ENCODE results near the gene COL4A5. TPM values are rescaled to one million over a fixed set of nuclear protein-coding genes. Genes with fewer than 3 reads are reported as not detected.

The COL4A5 gene
- total RNA-seq, 1 donor, result 47.1 TPM

- TF ChIP-seq CTCF (IDR thresholded peaks at IDR 0.05; ENCODE audit: insufficient read depth, low read depth, low read length), result no peak
- no peak overlapping the region for H3K4me3 ChIP-seq (ENCODE audit: low read depth, low read length)
- no peak for DNase-seq (ENCODE audit: low read depth)
Measured at GRCh38 chrX:108435261-108435660, 4.4 kb upstream of the COL4A5 start.

DNA sequence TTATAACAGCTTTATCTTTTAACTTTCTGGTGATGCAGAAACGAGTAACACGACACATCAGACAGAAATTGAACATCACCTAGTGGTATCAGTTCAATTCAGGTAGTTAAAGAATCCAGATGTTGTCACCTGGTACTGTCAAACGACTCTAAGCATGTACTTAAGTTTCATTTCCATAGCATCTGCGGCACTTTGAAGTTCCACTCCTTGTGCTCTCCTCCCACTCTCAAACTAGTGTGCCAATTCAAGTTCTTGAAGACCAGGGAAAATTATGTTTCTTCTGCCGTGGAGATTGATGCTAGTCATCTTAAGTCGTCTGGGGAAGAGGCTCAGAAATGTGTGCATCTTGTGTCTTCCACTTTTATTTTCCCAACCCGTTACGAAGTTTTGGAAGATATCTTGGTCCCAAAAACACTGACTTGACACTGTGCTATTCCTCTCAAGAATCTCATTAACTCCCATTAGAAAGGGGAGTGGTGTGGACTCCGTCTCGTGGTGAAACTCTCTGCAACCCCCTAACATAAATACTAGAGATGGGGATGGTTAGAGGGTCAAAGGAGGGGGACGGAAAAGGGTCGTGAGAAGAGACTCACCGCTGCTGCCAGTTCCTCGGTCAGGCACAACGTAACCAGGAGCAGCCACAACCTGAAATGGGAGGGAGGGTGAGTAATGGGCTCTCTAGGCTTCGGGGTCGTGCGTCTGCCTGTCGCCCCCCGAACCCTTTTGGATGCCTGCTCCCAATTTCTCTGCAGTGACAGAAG, 2.1 kb upstream of the COL4A5 start:
- no peak for TF ChIP-seq CTCF (IDR thresholded peaks at IDR 0.05; ENCODE audit: insufficient read depth, low read depth, low read length)
- H3K4me3 ChIP-seq (ENCODE audit: low read depth, low read length), result peak overlapping the region; percentile 63
- no peak for DNase-seq (ENCODE audit: low read depth)

DNA sequence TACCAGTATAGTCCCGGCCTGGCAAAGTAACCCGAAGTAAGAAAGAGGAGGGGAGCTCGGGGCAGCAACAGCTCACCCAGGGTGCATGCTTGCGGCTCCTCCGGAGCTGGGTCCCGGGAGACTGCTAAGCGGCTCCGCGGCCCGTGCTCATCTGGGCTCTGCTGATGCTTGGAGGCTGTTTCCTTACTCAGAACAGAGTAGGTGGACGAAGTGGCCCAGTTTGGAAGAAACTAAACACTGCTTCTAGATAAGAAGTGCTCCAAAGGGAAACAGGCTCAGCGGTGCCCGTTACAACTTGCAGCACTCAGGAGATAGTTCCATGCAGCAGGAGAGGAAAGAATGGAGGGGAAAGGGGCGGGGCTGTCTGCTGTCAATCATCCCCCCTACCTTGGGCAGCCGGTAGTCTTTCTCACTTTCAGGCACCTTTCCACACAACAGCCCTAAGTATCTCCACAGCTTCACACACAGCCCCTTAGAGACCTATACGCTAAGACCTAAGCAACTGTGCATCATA, 1.5 kb upstream of the COL4A5 start, which contains the start of gene COL4A6:
Gene COL4A6 (minus strand): TSS at position 313 of the 514 bp plus-strand sequence. CDS start 226 bp downstream, at position 87.
- peak within 1 kb of the TSS; percentile 81 for H3K4me3 ChIP-seq (ENCODE audit: low read depth, low read length)
- no peak for TF ChIP-seq CTCF (IDR thresholded peaks at IDR 0.05; ENCODE audit: insufficient read depth, low read depth, low read length)

DNA sequence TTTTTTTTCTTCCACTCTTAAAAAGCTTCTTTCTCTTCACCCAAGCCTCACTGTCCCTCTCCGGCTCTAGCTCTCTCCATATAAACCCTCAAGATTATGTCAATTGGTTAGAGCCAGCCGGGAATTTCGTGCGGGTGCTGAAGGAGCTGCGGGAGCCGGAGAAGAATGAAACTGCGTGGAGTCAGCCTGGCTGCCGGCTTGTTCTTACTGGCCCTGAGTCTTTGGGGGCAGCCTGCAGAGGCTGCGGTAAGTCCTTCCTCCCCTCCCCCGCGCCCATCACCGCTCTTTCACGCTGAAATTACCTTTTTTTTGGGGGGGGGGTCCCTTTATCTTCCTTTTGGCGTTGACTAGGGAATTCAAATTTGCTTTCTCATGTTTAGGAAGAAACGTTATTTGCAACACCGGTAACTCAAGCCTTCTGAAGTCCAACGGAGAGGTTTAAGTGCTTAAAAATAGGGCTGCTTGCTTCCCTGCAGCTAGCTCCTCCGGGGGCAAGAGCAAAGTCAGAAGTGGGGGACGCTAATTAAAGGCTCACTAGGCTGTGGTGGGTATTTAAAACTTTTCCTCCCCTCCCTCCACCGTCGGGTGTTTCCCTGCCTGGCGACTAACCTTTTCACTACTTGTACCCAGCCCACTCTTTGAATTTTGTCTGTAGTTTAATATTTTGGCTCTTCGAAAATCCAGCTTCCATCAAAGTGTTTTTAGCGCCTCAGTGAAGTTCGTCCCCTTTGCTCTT, 491 bp downstream of the COL4A5 start:
- TF ChIP-seq CTCF (IDR thresholded peaks at IDR 0.05; ENCODE audit: insufficient read depth, low read depth, low read length), result no peak
- DNase-seq (ENCODE audit: low read depth), result no peak
- H3K4me3 ChIP-seq (ENCODE audit: low read depth, low read length), result peak overlapping the region; percentile 81

More for the DNA sequence above, 1.5 kb upstream of the COL4A5 start, which contains the start of gene COL4A6:
- DNase-seq (ENCODE audit: low read depth), result no peak

DNA sequence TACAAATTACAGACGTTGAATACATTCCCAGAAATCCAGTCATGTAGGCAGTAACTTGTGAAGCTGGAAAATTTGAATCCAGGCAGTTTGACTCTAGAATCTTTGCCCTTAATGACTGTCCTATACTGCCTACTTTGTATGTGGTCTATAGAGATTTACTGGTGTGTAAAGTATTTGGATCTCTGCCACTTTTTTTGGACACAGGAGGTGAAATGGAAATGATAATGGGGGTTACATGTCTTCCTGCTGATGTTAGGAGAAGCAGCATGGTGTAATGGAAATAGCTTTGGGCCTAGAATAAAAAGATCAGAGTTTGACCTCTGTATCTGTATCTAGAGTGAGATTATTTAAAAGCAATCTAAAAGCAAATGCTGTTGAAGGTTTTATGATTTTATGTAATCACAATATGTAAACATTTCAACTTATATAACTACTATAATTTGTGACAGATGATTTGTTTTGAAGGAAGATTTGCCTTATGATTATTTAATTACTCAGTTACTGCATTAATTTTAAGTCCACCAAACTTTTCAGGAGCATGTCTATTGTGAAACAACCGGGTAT, 3.3 kb downstream of the COL4A5 start:
- peak overlapping the region; percentile 81 for H3K4me3 ChIP-seq (ENCODE audit: low read depth, low read length)
- TF ChIP-seq CTCF (IDR thresholded peaks at IDR 0.05; ENCODE audit: insufficient read depth, low read depth, low read length), result no peak
- DNase-seq (ENCODE audit: low read depth), result peak; percentile 40

DNA sequence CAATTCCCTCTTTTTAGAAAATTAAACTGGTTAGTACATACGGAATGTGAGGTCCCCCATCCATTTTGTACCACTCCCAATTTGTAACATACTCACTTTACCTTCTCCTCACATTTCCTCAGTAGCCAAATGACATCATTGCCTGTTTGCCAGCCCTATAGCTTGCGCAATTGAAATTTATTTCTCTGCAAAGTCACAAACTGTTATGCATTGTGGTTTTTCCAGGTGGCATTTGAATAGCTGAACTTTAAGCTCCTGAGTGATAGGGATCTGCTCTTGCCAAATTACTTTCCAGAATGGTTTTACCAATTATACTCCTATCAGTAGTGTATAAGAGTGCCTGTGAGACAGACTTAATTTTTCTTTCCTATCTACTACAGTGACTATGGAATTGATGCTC, 7.7 kb downstream of the COL4A5 start:
- TF ChIP-seq CTCF (IDR thresholded peaks at IDR 0.05; ENCODE audit: insufficient read depth, low read depth, low read length), result no peak
- H3K4me3 ChIP-seq (ENCODE audit: low read depth, low read length), result no peak overlapping the region
- DNase-seq (ENCODE audit: low read depth), result peak; percentile 65

Data from fibroblast of villous mesenchyme (primary cell).